GM23338 (cell line): ENCODE data around the gene TNIP2. TPM values are rescaled to one million over a fixed set of nuclear protein-coding genes. Genes with fewer than 3 reads are reported as not detected.

Experiments used
- ATAC-seq: fragments of 200-7000 bp; cut with Tn5 transposase; 3 replicates; pipeline ENCODE4 v1.9.1; 2020
- DNase-seq: peaks from one replicate; pipeline ENCODE4 v3.0.0-alpha.2; 2015; ENCODE audit warnings: low spot score
- H2AFZ ChIP-seq: fragments of 200-600 bp; sonication (generic); 2 replicates; pipeline ENCODE4 v1.8.0; 2016; ENCODE audit warnings: antibody characterized with exemption, mild to moderate bottlenecking, moderate library complexity
- H3F3A ChIP-seq: fragments of 200-600 bp; sonication (generic); replicated peaks from 2 replicates; pipeline ENCODE4 v1.8.0; 2017; ENCODE audit warnings: antibody characterized with exemption, mixed run types, low read depth
- H3K27ac ChIP-seq: fragments of 200-600 bp; sonication (generic); 2 replicates; pipeline ENCODE4 v1.6.1; 2016; ENCODE audit warnings: low read depth
- H3K27me3 ChIP-seq: fragments of 200-600 bp; sonication (generic); 2 replicates; pipeline ENCODE4 v1.8.0; 2016; ENCODE audit warnings: mild to moderate bottlenecking, mixed run types, moderate library complexity; ENCODE audit not compliant: insufficient read depth
- H3K36me3 ChIP-seq: fragments of 200-600 bp; sonication (generic); 2 replicates; pipeline ENCODE4 v1.8.0; 2016; ENCODE audit warnings: mild to moderate bottlenecking; ENCODE audit not compliant: insufficient read depth
- H3K4me1 ChIP-seq: fragments of 200-600 bp; sonication (generic); 2 replicates; pipeline ENCODE4 v1.8.0; 2016; ENCODE audit warnings: mild to moderate bottlenecking, moderate library complexity; ENCODE audit not compliant: insufficient read depth
- H3K4me2 ChIP-seq: fragments of 200-600 bp; sonication (generic); 2 replicates; pipeline ENCODE4 v1.7.1; 2017; ENCODE audit warnings: mixed run types
- H3K4me3 ChIP-seq: fragments of 200-600 bp; sonication (generic); 2 replicates; pipeline ENCODE4 v1.6.1; 2016; ENCODE audit warnings: mixed run types
- H3K79me2 ChIP-seq: fragments of 200-600 bp; sonication (generic); replicated peaks from 2 replicates; pipeline ENCODE4 v1.8.0; 2017; ENCODE audit warnings: mild to moderate bottlenecking; ENCODE audit not compliant: insufficient read depth
- H3K9me2 ChIP-seq: fragments of 200-600 bp; sonication (generic); 2 replicates; pipeline ENCODE4 v1.8.0; 2017; ENCODE audit not compliant: insufficient read depth
- H4K20me1 ChIP-seq: fragments of 200-600 bp; sonication (generic); replicated peaks from 2 replicates; pipeline ENCODE4 v1.8.0; 2017; ENCODE audit warnings: mild to moderate bottlenecking; ENCODE audit not compliant: insufficient read depth
- H3K27ac Mint-ChIP-seq: 2 replicates; pipeline ENCODE4 v1.8.0; 2020; ENCODE audit warnings: inconsistent platforms, mild to moderate bottlenecking, moderate library complexity, mixed read lengths
- H3K27me3 Mint-ChIP-seq: 3 replicates; pipeline ENCODE4 v1.8.0; 2022; ENCODE audit warnings: low read depth, mild to moderate bottlenecking, moderate library complexity, mixed read lengths, inconsistent platforms; ENCODE audit not compliant: insufficient read depth, poor library complexity
- H3K36me3 Mint-ChIP-seq: 3 replicates; pipeline ENCODE4 v1.8.0; 2021; ENCODE audit warnings: low read depth, mild to moderate bottlenecking, inconsistent platforms, moderate library complexity, mixed read lengths
- H3K4me1 Mint-ChIP-seq: 3 replicates; pipeline ENCODE4 v1.8.0; 2020; ENCODE audit warnings: mild to moderate bottlenecking, inconsistent platforms, mixed read lengths
- H3K4me3 Mint-ChIP-seq: 3 replicates; pipeline ENCODE4 v1.8.0; 2021; ENCODE audit warnings: moderate library complexity, mild to moderate bottlenecking, inconsistent platforms, mixed read lengths
- H3K9me3 Mint-ChIP-seq: 3 replicates; pipeline ENCODE4 v1.8.0; 2020; ENCODE audit warnings: moderate library complexity, mild to moderate bottlenecking, inconsistent platforms, mixed read lengths
- CREB1 ChIP-seq: fragments of 250-450 bp; sonication (Bioruptor Pico); IDR thresholded peaks from 2 replicates; pipeline ENCODE4 v1.5.0; 2020; ENCODE audit warnings: low read depth, mild to moderate bottlenecking, moderate library complexity
- CTCF ChIP-seq, 2 experiments: fragments of 200-600 bp in 1 of 2; sonication (generic) in 1 of 2; conservative IDR thresholded peaks; 2 replicates each; pipeline versions ENCODE4 v1.5.1 to v1.6.1; 2016 to 2017; ENCODE audit warnings: antibody characterized with exemption in 2 of 2, low read depth in 2 of 2, mild to moderate bottlenecking in 2 of 2, moderate library complexity in 1 of 2
- ETS1 ChIP-seq: IDR thresholded peaks from 2 replicates; pipeline ENCODE4 v1.6.1; 2016; ENCODE audit warnings: antibody characterized with exemption
- EZH2 ChIP-seq: fragments of 200-600 bp; sonication (generic); IDR thresholded peaks from one replicate; pipeline ENCODE4 v1.8.0; 2017; ENCODE audit warnings: antibody characterized with exemption, mild to moderate bottlenecking, low read depth; ENCODE audit not compliant: unreplicated experiment
- EZH2phosphoT487 ChIP-seq: fragments of 200-600 bp; sonication (generic); IDR thresholded peaks from one replicate; pipeline ENCODE4 v1.8.1; 2018; ENCODE audit warnings: antibody characterized with exemption; ENCODE audit not compliant: unreplicated experiment
- JUNB ChIP-seq: IDR thresholded peaks from one replicate; pipeline ENCODE4 v1.6.1; 2016; ENCODE audit warnings: antibody characterized with exemption; ENCODE audit not compliant: unreplicated experiment
- NANOG ChIP-seq: IDR thresholded peaks from 2 replicates; pipeline ENCODE4 v1.6.1; 2016; ENCODE audit warnings: antibody characterized with exemption, borderline replicate concordance
- POLR2AphosphoS5 ChIP-seq: IDR thresholded peaks from 2 replicates; pipeline ENCODE4 v1.6.1; 2016; ENCODE audit warnings: antibody characterized with exemption, low read depth
- STAT1 ChIP-seq: IDR thresholded peaks from one replicate; pipeline ENCODE4 v1.6.1; 2016; ENCODE audit warnings: antibody characterized with exemption; ENCODE audit not compliant: unreplicated experiment
- ZNF114 ChIP-seq: fragments of 250-450 bp; sonication (Bioruptor Pico); IDR thresholded peaks from 2 replicates; pipeline ENCODE4 v1.5.0; 2020; ENCODE audit warnings: mild to moderate bottlenecking, moderate library complexity
- ZNF331 ChIP-seq: fragments of 250-450 bp; sonication (Bioruptor Pico); IDR thresholded peaks from 2 replicates; pipeline ENCODE4 v1.5.0; 2020; ENCODE audit warnings: low read depth, mild to moderate bottlenecking, moderate library complexity
- ZNF462 ChIP-seq: fragments of 250-450 bp; sonication (Bioruptor Pico); IDR thresholded peaks from 2 replicates; pipeline ENCODE4 v1.5.0; 2020; ENCODE audit warnings: mild to moderate bottlenecking, moderate library complexity
- polyA plus RNA-seq: library from polyadenylated mRNA; unstranded; fragments of >200 nt; fragmentation: Nextera tagmentation; extraction: Ambion mirVana; gene quantifications from 2 replicates; pipeline ENCODE4 v1.2.1, GENCODE V29; 2016
- total RNA-seq: library from RNA; depleted of rRNA; stranded (reverse); fragments of >200 nt; shearing (Covaris generic); gene quantifications from 2 replicates; pipeline ENCODE4 v1.2.3, GENCODE V29; 2014
- TF ChIP-seq, protein P1 (sequence below): IDR thresholded peaks from one replicate; pipeline ENCODE4 v1.6.1; 2018; ENCODE audit warnings: antibody characterized with exemption; ENCODE audit not compliant: unreplicated experiment

TNIP2 gene
- total and polyA plus RNA-seq, 2 experiments from 2014 or later = 34.8 to 61.4 TPM

- Mint-ChIP-seq H3K27ac (no peak overlapping the region), H3K9me3 (no peaks in the 10 kb centered on the region), H3K4me1 (0 out of 3 replicates have a peak, but pooled peaks cover 2% of the 10 kb centered on the region), H3K36me3 (peaks cover 45% of the 10 kb centered on the region), H3K4me3 (no peak overlapping the region), H3K27me3 (peaks cover 3% of the 10 kb centered on the region)
- peaks cover 4% of the 10 kb centered on the region; the same call in 1 of the 2 replicates for H3K79me2 ChIP-seq
- peaks cover 7% of the 10 kb centered on the region for H3K36me3 ChIP-seq
- H3K27me3 ChIP-seq = no peaks in the 10 kb centered on the region
- peaks cover 5% of the 10 kb centered on the region; the same call in 1 of the 2 replicates for H4K20me1 ChIP-seq
- no peak overlapping the region for H3K27ac ChIP-seq
- H3K4me1 ChIP-seq = no peaks in the 10 kb centered on the region
- no peaks in the 10 kb centered on the region for H3K9me2 ChIP-seq
- TF ChIP-seq, protein P1, sequence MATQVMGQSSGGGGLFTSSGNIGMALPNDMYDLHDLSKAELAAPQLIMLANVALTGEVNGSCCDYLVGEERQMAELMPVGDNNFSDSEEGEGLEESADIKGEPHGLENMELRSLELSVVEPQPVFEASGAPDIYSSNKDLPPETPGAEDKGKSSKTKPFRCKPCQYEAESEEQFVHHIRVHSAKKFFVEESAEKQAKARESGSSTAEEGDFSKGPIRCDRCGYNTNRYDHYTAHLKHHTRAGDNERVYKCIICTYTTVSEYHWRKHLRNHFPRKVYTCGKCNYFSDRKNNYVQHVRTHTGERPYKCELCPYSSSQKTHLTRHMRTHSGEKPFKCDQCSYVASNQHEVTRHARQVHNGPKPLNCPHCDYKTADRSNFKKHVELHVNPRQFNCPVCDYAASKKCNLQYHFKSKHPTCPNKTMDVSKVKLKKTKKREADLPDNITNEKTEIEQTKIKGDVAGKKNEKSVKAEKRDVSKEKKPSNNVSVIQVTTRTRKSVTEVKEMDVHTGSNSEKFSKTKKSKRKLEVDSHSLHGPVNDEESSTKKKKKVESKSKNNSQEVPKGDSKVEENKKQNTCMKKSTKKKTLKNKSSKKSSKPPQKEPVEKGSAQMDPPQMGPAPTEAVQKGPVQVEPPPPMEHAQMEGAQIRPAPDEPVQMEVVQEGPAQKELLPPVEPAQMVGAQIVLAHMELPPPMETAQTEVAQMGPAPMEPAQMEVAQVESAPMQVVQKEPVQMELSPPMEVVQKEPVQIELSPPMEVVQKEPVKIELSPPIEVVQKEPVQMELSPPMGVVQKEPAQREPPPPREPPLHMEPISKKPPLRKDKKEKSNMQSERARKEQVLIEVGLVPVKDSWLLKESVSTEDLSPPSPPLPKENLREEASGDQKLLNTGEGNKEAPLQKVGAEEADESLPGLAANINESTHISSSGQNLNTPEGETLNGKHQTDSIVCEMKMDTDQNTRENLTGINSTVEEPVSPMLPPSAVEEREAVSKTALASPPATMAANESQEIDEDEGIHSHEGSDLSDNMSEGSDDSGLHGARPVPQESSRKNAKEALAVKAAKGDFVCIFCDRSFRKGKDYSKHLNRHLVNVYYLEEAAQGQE = no peak
- TF ChIP-seq ETS1 (no peak), CTCF (conservative IDR thresholded peaks at IDR 0.05; ENCODE audit: low read depth in 2 of 2) (no peak), JUNB (no peak), ZNF462 (CRISPR knock-in tag) (no peak), EZH2phosphoT487 (no peak), POLR2AphosphoS5 (no peak), STAT1 (no peak), CREB1 (no peak), ZNF331 (CRISPR knock-in tag) (no peak), ZNF114 (CRISPR knock-in tag) (no peak), NANOG (no peak), EZH2 (no peak)
- 0 out of 2 replicates have a peak, but pooled peaks cover 3% of the 10 kb centered on the region for H3F3A ChIP-seq
- H3K4me3 ChIP-seq = no peak overlapping the region
- H2AFZ ChIP-seq = no peak overlapping the region
- DNase-seq (no peak), ATAC-seq (no peak)
- no peak overlapping the region for H3K4me2 ChIP-seq
These were observed 39.9 kb downstream of the TNIP2 start for GRCh38 chr4:2716236-2716635.
